ENCODE results near the gene CYTIP.
"Not testable (repeated sequence)": the region's sequence is repeated elsewhere in the genome, so short reads cannot be mapped to it uniquely, and the experiment has no call there.

Gene CYTIP

DNA sequence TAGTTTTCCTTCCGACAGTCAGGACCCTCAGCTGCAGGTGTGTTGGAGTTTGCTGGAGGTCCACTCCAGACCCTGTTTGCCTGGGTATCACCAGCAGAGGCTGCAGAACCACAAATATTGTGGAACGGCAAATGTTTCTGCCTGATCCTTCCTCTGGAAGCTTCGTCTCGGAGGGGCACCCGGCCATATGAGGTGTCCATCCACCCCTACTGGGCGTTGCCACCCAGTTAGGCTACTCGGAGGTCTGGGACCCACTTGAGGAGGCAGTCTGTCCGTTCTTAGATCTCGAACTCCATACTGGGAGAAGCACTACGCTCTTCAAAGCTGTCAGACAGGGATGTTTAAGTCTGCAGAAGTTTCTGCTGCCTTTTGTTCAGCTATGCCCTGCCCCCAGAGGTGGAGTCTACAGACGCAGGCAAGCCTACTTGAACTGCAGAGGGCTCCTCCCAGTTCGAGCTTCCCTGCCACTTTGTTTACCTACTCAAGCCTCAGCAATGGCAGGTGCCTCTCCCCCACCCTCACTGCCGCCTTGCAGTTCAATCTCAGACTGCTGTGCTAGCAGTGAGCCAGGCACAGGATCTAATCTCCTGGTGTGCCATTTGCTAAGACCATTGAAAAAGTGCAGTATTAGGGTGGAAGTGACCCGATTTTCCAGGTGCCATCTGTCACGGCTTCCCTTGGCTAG, 40.9 kb downstream of the CYTIP start:
- peaks cover 13% of the 10 kb centered on the region for H3K36me3 Mint-ChIP-seq (ENCODE audit: low read depth)
- not testable (repeated sequence) for H3K27ac Mint-ChIP-seq; H3K27me3 Mint-ChIP-seq; H3K4me3 Mint-ChIP-seq; H3K9me3 Mint-ChIP-seq; H3K4me1 Mint-ChIP-seq (ENCODE audit: low read depth)
- intact Hi-C loops (cut with micrococcal nuclease), result loop anchor here (10.0 kb wide), 1 partner anchor 48 kb away; no protein-coding TSS in a partner anchor

DNA sequence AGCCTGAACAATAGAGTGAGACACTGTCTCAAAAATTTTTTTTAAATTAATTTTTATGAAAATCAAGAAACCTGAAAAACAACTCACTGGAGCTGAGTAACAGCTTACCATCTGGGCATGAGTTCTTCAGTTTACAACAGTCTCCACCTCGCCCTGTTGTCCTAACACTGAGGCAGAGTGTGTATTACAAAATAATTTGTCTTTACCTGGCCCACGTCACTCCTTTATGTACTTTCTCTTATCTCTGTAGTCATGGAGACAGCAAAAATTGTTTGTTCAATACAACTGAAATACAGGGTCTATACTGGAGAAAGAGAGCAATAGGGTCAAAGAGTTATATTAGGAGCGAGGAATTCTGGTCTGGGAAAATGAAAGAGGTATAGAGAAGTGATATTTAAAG, 48.1 kb downstream of the CYTIP start:
- Mint-ChIP-seq H3K9me3 (no peaks in the 10 kb centered on the region), H3K27me3 (no peaks in the 10 kb centered on the region), H3K4me3 (no peak overlapping the region), H3K36me3 (ENCODE audit: low read depth) (no peaks in the 10 kb centered on the region), H3K27ac (no peak overlapping the region), H3K4me1 (ENCODE audit: low read depth) (no peaks in the 10 kb centered on the region)
- intact Hi-C loops (cut with micrococcal nuclease), result no loop called here

DNA sequence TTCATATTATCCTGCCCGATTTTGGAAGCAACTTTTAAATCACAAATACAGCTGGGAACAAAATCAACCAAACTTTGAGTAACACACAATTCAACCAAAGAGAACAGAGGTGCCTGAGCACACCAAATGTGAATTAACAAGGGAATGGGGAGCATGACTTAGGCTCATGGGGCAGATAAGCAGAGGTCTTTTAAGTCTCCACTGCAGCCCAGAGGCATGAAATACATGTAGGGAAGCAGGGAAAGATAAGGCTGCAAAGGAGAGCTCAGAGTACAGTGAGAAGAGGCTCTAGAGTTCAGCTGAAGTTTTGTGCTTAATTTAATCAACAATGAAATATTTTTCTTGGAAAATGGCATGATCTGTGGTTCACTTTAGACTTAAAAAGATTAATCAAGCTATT, 49.0 kb downstream of the CYTIP start:
- Mint-ChIP-seq H3K4me3 (no peak overlapping the region), H3K9me3 (no peaks in the 10 kb centered on the region), H3K27me3 (no peaks in the 10 kb centered on the region), H3K36me3 (ENCODE audit: low read depth) (no peaks in the 10 kb centered on the region), H3K4me1 (ENCODE audit: low read depth) (no peaks in the 10 kb centered on the region), H3K27ac (no peak overlapping the region)
- intact Hi-C loops (cut with micrococcal nuclease), result no loop called here

DNA sequence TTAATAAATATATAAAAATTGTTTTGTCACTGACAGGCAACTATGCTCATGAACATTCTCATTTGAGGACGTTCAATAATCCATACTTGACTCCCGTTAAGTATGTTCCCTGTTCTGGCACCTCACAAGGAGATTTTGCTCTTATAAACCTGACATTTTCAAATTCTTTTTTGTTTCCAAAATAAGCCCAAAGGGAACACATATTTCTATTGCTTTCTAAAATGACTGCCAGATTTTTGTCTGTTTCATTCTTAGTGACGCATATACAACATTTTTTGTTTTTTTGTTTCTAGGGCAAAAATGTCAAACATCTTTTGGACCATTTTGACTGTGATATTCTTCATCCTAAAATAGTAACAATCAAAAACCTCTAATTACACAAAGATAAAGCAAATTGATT, 50.5 kb downstream of the CYTIP start:
- H3K36me3 Mint-ChIP-seq (ENCODE audit: low read depth), result no peaks in the 10 kb centered on the region
- intact Hi-C loops (cut with micrococcal nuclease), result no loop called here
- peaks cover 8% of the 10 kb centered on the region for H3K9me3 Mint-ChIP-seq
- H3K27me3 Mint-ChIP-seq, result no peaks in the 10 kb centered on the region
- H3K27ac Mint-ChIP-seq, result no peak overlapping the region
- no peak overlapping the region for H3K4me3 Mint-ChIP-seq
- H3K4me1 Mint-ChIP-seq (ENCODE audit: low read depth), result no peaks in the 10 kb centered on the region

DNA sequence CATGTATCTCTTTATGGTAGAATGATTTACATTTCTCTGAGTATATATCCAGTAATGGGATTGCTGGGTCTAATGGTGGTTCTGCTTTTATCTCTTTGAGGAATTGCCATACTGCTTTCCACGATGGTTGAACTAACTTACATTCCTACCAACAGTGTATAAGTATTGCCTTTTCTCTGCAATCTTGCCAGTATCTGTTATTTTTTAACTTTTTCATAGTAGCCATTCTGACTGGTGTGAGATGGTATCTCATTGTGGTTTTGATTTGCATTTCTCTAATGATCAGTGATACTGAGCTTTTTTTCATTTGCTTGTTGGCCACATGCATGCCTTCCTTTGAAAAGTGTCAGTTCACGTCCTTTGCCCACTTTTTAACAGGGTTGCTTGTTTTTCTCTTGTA, 55.1 kb downstream of the CYTIP start:
- intact Hi-C loops (cut with micrococcal nuclease), result no loop called here
- no peak overlapping the region for H3K4me3 Mint-ChIP-seq
- no peaks in the 10 kb centered on the region for H3K4me1 Mint-ChIP-seq (ENCODE audit: low read depth)
- H3K27me3 Mint-ChIP-seq, result no peaks in the 10 kb centered on the region
- H3K27ac Mint-ChIP-seq, result no peak overlapping the region
- H3K36me3 Mint-ChIP-seq (ENCODE audit: low read depth), result no peaks in the 10 kb centered on the region
- peaks cover 8% of the 10 kb centered on the region for H3K9me3 Mint-ChIP-seq

DNA sequence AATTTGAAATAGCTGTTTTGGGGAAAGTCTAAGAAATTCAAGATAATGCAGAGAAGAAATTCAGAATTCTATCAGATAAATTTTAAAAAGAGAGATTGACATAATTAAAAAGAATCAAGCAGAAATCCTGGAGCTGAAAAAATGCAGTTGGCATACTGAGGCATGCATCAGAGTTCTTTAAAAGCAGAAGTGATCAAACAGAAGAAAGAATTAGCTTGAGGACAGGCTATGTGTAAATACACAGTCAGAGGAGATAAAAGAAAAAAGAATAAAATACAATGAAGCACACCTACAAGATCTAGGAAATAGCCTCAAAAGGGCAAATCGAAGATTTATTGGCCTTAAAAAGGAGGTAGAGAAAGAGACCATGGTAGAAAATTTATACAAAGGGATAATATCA, 57.1 kb downstream of the CYTIP start:
- Mint-ChIP-seq H3K27ac (peak overlapping the region; percentile 25), H3K36me3 (ENCODE audit: low read depth) (no peaks in the 10 kb centered on the region), H3K9me3 (peaks cover 8% of the 10 kb centered on the region), H3K4me3 (no peak overlapping the region), H3K27me3 (no peaks in the 10 kb centered on the region), H3K4me1 (ENCODE audit: low read depth) (no peaks in the 10 kb centered on the region)
- intact Hi-C loops (cut with micrococcal nuclease), result no loop called here

DNA sequence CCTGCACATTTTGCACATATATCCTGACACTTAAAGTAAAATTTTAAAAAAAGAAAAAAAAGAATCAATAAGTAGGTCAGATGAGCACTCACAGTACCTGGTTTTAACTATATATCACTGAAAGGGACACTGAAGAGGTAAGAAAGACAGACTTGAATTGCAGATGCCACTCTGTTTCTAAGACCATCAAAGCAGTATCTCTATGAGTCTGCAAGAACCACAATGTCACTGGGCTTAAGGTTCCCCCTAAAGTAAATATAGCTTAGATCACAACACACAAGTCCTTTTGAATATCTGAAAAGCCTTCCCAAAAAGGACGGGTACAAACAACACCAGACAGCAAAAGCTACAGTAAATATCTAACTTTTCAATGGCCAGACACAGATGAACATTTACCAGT, 57.6 kb downstream of the CYTIP start:
- Mint-ChIP-seq H3K4me1 (ENCODE audit: low read depth) (no peaks in the 10 kb centered on the region), H3K27me3 (no peaks in the 10 kb centered on the region), H3K36me3 (ENCODE audit: low read depth) (no peaks in the 10 kb centered on the region), H3K27ac (peak overlapping the region; percentile 25), H3K9me3 (peaks cover 8% of the 10 kb centered on the region), H3K4me3 (no peak overlapping the region)
- intact Hi-C loops (cut with micrococcal nuclease), result no loop called here

DNA sequence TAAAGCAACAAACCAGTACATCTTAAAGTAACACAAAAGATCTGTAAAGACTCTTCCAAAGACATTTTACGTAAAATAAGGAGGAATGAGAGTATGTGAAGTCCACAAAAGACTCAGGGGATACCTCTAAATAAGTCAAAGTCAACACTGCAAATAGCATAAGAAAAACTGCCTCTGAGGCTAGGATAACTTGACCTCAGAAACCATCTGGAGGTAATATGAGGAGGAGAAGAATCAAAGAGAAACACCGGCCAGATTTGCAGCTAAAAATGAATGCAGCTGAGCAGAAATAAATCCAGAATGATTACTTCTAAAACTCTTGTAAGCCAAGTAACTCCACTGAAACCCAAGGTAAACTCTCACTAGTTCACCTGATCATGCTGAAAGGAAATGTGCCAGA, 66.0 kb downstream of the CYTIP start:
- intact Hi-C loops (cut with micrococcal nuclease), result no loop called here
- peaks cover 9% of the 10 kb centered on the region for H3K4me1 Mint-ChIP-seq (ENCODE audit: low read depth)
- no peak overlapping the region for H3K4me3 Mint-ChIP-seq
- H3K27ac Mint-ChIP-seq, result no peak overlapping the region
- no peaks in the 10 kb centered on the region for H3K27me3 Mint-ChIP-seq
- H3K36me3 Mint-ChIP-seq (ENCODE audit: low read depth), result peaks cover 20% of the 10 kb centered on the region
- H3K9me3 Mint-ChIP-seq, result peaks cover 34% of the 10 kb centered on the region

DNA sequence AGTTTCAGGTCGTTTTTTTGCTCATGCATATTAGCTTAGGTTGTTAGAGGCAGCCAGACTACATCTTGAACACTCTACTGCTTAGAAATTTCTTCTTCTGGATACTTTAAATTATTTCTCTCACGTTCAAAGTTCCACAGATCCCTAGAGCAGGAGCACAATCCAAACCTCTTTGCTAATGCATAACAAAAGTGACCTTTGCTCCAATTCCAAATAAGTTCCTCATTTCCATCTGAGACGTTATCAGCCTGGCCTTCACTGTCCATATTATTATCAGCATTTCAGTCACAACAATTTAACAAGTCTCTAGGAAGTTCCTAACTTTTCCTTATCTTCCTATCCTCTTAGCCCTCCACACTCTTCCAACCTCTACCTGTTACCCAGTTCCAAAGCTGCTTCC, 67.8 kb downstream of the CYTIP start:
- H3K4me3 Mint-ChIP-seq, result no peak overlapping the region
- H3K4me1 Mint-ChIP-seq (ENCODE audit: low read depth), result peaks cover 9% of the 10 kb centered on the region
- H3K36me3 Mint-ChIP-seq (ENCODE audit: low read depth), result peaks cover 20% of the 10 kb centered on the region
- H3K9me3 Mint-ChIP-seq, result peaks cover 34% of the 10 kb centered on the region
- intact Hi-C loops (cut with micrococcal nuclease), result no loop called here
- no peaks in the 10 kb centered on the region for H3K27me3 Mint-ChIP-seq
- H3K27ac Mint-ChIP-seq, result no peak overlapping the region

DNA sequence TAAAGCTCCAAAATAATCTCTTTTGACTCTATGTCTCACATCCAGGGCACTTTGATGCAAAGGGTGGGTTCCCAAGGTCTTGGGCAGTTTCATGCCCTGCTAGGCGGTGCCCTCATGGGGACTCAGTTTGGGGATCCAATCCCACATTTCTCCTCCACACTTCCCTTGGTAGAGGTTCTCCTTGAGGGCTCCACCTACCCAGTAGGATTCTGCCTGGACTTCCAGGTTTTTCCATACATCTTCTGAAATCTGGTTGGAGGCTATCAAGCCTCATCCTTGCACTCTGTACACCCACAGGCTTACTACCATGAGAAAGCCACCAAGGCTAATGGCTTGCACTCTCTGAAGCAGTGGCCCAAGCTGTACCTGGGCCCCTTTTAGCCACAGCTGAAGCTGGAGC, 68.5 kb downstream of the CYTIP start:
- Mint-ChIP-seq H3K9me3 (peaks cover 33% of the 10 kb centered on the region), H3K27ac (no peak overlapping the region), H3K4me3 (no peak overlapping the region), H3K36me3 (ENCODE audit: low read depth) (peaks cover 20% of the 10 kb centered on the region), H3K4me1 (ENCODE audit: low read depth) (peaks cover 9% of the 10 kb centered on the region), H3K27me3 (no peaks in the 10 kb centered on the region)
- intact Hi-C loops (cut with micrococcal nuclease), result no loop called here

DNA sequence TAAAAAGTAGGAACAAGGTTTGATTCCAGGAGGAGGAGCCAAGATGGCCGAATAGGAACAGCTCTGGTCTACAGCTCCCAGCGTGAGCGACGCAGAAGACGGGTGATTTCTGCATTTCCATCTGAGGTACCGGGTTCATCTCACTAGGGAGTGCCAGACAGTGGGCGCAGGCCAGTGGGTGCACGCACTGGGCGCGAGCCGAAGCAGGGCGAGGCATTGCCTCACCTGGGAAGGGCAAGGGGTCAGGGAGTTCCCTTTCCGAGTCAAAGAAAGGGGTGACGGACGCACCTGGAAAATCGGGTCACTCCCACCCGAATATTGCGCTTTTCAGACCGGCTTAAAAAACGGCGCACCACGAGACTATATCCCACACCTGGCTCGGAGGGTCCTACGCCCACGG, 75.4 kb downstream of the CYTIP start:
- H3K4me3 Mint-ChIP-seq; intact Hi-C loops (cut with micrococcal nuclease); H3K27ac Mint-ChIP-seq; H3K4me1 Mint-ChIP-seq (ENCODE audit: low read depth); H3K36me3 Mint-ChIP-seq (ENCODE audit: low read depth); H3K9me3 Mint-ChIP-seq; H3K27me3 Mint-ChIP-seq: not testable (repeated sequence)

DNA sequence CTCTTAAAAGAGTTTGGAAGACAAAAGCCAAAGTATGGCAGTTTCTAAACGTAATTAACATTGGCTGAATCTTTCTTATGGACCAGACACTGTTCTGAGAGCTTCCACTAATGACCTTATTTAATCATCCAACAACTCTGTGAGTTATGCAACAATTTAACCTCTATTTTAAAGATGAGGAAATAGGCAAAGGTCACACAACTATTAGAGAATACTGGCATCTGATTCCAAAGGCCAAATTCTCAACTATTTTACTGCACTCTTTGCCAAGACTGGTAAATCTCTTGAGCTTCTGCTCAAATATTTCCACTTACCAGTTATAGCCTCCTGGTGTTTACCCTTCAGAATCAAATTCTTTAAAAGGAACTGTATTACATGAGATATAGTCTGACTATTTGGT, 76.2 kb downstream of the CYTIP start:
- H3K27me3 Mint-ChIP-seq, result no peaks in the 10 kb centered on the region
- peaks cover 5% of the 10 kb centered on the region for H3K9me3 Mint-ChIP-seq
- no peak overlapping the region for H3K27ac Mint-ChIP-seq
- intact Hi-C loops (cut with micrococcal nuclease), result no loop called here
- H3K36me3 Mint-ChIP-seq (ENCODE audit: low read depth), result no peaks in the 10 kb centered on the region
- H3K4me3 Mint-ChIP-seq, result no peak overlapping the region
- H3K4me1 Mint-ChIP-seq (ENCODE audit: low read depth), result peaks cover 8% of the 10 kb centered on the region

Measured in dendritic cell treated with granulocyte-macrophage colony-stimulating factor and Interleukin-4, amounts not matched to agents 40 ng/mL and 50 ng/mL, for 4 days (primary cell).